NCI-H2171 treated with DMSO at 0.1 percent for 48 hours (cell line): Measurements from ENCODE around the gene HID1.
A peak's percentile ranks its signal among the peaks of the same experiment; 100 is the strongest.
"Not testable (repeated sequence)": the region's sequence is repeated elsewhere in the genome, so short reads cannot be mapped to it uniquely, and the experiment has no call there.

Source experiments
- DNase-seq: peaks from one replicate; lab custom pipeline; 2025; lab: John Stamatoyannopoulos, UW

Gene HID1, protein sequence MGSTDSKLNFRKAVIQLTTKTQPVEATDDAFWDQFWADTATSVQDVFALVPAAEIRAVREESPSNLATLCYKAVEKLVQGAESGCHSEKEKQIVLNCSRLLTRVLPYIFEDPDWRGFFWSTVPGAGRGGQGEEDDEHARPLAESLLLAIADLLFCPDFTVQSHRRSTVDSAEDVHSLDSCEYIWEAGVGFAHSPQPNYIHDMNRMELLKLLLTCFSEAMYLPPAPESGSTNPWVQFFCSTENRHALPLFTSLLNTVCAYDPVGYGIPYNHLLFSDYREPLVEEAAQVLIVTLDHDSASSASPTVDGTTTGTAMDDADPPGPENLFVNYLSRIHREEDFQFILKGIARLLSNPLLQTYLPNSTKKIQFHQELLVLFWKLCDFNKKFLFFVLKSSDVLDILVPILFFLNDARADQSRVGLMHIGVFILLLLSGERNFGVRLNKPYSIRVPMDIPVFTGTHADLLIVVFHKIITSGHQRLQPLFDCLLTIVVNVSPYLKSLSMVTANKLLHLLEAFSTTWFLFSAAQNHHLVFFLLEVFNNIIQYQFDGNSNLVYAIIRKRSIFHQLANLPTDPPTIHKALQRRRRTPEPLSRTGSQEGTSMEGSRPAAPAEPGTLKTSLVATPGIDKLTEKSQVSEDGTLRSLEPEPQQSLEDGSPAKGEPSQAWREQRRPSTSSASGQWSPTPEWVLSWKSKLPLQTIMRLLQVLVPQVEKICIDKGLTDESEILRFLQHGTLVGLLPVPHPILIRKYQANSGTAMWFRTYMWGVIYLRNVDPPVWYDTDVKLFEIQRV

DNA sequence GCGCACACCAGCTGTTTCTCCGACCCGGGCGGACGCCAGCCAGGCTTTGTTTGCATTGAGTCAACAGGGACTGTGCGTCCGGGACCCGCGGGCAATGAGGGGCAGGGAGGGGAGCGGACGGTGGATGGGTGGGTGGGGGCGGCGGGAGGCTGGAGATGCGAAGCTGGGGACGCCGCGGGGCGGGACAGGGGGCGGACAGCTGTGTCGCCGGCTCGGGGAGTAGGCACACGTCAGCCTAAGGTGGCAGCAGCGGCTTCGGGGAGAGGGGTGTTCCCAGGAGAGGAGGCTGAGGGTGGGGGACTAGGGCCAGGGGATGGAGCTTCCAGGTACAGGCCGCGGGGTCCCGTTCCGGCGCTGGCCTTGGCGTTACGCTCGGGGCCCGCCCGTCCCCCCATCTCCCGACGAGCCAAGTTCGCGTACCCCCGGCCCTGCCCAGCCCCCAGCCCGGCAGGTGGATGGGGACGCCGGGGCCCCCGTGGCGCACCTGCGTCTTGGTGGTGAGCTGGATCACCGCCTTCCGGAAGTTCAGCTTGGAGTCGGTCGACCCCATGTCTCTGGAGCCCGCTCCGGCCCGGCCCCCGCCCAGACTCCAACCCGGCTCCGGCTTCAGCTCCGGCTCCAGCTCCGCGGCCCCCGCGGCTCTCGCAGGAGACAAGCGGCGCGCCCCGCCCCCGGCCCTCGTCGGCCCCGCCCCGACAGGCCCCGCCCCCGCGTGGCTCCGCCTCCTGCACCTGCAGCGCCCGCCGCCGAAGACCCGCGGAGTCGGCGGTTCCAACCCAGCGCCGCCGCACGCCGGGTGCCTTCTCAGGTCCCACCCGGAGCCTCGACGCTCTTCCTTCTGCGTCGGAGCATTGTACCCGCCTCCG, at the start of gene HID1:
HID1 (minus strand) TSS at position 653 of the 866 bp plus-strand sequence; CDS start at position 550, 103 bp downstream.
- peak; percentile 64 for DNase-seq

DNA sequence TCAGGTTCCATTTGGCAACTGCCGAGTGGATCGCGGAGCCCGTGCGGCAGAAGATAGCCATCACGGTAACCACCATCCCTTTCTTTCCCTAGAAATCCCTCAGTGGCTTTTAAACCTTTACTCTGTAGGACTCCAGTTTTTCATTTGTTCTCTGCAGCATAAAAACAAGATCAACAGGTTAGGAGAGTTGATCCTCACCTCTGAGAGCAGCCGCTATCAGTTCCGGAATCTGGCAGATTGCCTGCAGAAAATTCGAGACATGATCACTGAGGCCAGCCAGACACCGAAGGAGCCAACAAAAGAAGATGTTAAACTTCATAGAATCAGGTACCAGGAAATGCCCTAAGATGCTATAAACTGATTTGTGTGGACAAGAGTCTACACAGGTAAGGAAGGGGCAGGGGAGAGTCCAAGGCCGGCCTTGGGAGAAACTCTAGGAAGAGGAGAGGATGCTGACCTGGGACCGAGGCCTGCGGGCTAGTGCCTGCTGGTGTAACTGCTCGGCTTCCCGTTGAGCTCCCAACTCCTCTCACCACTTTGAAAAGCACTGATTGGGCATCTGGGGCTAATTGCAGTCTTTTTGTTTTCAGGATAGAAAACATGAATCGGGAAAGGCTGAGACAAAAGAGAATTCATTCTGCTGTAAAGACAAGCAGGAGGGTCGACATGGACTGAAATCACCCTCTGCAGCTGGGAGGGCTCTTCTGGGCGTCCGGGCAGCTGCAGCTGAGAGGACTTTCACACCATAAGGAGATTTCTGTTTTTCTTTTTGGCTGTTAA, 48.0 kb upstream of the HID1 start:
- no peak for DNase-seq

DNA sequence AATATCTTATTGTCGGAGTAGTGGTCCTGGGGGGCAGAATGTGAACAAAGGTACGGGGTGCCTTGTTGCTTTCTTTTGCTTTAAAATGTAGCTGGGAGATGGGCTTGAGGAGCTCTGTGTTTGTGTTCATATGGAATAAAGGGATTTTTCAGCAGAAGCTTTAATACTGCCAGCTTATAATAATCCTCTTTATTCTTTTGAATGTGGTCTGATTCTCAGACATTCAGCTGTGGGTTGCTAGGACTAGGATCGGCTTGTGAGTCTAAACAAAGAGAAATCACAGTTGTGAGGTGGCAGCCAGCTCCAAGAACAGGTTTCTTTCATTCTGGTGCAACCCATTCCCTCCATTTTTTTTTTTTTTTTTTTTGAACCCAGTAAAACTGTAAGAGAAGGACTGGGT, 47.2 kb upstream of the HID1 start:
- no peak for DNase-seq

DNA sequence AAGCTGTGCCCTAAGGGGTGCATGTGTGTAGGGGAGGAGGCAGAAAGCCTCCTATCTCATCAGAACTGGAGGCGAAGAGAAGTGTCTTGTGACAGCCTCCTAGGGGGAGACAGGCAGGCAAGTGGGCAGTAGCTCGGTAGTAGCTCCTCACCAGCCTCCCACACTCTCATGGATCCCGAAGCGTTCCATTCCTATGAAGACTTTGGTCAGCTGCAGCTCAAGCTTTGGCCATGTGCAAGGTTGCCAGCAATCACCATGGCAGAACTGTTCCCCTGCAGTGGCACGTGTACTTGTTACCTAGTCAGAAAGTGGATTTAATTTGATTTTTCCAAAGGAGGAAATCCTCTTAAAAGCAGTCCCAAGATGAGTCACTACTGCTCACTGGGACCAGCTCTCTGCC, 46.6 kb upstream of the HID1 start:
- no peak for DNase-seq

DNA sequence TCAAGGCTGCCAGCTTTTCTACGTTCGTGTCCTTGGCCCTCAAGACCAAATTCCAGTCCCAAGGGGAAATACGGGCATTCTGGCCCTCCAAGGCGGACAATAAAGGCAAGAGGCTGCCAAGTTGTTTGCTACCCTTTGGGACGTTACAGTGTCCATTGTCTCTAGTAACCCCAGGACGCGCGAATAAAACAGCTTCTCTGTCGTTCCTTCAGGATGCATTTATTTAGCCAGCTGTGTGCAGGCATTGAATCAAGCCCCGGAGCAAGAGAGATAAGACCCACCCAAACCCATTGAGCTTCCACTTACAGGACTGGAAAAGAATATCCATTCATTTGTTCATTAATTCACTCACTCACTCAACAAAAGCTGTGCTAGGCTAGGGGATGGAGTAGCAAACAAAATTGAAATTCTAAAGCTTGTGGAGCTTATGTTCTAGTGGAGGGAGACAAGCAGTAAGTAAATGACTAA, 40.6 kb upstream of the HID1 start:
- no peak for DNase-seq

DNA sequence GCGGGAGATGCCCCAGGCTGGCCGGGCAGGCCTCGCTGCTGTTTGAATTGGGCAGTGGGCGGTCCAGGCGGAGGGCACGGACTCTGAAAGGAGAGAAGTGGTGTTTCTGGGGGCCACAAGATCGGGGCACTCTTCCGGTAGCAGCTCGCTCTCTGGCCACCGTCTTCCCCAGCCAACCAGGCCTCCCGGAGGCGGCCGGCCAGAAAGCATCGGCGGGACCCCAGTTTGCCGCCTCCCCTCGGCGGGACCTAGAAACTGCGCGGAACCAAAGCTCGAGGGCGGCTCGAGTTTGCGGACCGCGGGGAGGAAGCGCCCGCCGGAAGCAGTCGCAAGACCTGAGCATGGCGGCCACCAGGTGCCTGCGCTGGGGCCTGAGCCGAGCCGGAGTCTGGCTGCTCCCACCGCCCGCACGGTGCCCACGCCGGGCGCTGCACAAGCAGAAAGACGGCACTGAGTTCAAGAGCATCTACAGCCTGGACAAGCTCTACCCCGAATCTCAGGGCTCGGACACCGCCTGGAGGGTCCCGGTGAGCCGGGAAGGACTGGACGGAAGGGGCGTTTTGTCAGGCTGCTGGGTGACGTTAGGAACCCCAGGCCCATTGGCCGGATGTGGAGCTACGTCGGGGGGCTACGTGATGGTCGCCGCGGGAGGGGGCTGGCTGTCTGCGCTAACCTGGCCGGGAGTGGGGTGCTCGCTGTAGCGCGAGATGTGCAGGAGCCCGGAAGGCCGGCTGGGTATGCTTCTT, 40.0 kb upstream of the HID1 start, which contains the start of gene MRPL58:
MRPL58 (plus strand) TSS at position 325 of the 746 bp plus-strand sequence; CDS start at position 342, 17 bp downstream.
- peak; percentile 89 for DNase-seq

DNA sequence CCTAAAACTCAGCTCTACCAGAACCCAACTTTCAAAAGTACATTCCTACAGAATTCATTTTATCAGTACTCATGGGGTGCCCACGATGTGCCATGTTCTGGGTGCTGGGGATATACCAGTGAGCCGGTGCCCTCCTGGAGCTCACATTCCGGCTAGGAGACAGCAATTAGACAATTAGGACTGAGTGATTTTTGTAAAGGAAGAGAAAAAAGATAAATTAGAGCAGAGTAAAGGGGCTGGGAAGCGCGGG, 39.5 kb upstream of the HID1 start:
- DNase-seq, result no peak

DNA sequence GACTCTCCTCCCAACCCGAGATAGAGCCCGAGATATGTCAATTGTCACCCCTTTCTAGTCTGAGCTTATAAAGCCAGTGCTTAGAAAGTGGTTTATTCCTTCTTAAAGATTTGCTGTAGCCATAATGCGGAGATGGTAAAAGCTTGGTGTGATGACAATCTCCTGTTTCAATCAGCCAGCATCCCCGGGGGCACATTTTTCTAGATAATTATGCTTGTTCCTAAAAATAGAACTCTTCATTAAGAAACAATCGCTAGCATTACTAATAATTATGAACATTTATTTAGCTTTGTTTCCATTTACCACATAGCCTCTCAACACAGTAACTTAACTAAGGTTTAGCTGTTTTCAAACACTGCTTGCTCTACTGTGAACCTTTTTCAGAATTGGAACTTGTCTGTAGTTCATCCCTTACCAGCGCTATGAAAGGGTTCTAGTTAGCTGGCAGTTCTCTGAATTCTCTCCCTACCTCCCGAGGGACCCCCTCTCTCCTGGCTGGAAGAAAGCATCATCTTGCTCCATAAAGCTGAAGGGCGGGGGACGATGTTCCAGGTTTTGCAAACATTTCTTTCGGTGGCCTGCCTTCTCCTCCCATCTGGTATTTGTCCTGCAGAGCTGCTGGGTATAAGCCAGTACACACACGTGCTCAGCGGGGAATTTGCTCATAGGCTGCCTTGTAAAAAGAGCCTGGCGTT, 39.0 kb upstream of the HID1 start:
- DNase-seq, result peak; percentile 96

DNA sequence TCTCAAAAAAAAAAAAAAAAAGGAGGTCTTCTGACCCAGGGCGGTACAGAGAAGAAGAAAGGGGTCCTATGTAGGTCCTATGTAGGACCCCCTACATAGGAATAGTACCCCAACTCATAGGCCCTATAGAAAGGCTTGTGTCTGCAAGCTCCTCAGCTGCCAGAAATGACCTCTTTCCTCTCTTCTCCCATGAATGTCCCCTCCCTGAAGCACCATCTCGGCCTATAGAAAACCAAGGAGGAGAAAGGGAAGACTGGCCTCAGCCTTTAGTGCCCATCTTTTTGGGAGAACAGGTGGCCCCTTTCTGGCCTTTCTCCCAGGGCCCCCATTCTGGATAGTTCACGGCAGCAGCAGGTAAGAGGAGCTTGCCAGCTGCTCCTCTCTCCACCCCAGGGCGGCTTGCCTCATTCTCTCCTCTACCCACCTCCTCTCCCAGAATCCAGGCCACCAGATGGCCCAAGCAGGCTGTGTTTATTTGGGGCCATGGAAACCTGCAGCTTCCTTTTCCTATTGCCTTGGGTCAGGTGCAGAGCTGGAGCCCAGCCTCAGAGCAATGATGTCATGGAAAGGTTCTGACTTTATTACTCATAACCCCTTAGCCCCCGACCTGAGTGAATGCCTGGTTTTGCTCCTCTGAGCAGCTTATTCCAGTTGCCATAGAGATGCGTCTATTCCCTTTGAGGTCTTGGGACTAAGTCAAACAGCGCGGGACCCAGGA, 38.3 kb upstream of the HID1 start:
- DNase-seq, result peak; percentile 97

DNA sequence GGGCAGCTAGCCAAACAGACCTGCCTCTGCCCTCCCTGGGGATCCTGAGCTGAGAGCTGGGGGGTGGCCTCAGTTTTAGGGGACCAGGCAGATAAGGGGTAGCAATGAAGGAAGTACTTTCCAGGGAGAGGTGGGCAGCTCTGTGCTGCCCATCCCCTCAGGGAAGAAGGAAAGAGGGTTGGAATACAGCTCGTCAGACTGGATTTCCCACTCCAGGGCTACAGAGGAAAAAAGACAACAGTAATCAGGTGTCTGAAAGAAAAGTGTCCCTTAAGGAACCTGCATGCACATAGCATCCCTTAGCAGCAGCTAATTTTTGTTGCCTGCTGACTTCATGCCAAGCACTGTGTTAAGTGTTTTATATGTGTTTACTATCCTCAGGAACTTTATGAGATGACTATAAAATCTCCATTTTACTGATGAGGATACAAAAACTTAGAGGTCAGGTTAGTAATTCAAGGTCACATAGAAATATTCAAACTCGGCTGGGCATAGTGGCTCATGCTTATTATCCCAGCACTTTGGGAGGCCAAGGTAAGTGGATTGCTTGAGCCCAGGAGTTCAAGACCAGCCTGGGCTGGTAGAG, 36.7 kb upstream of the HID1 start:
- DNase-seq, result no peak

DNA sequence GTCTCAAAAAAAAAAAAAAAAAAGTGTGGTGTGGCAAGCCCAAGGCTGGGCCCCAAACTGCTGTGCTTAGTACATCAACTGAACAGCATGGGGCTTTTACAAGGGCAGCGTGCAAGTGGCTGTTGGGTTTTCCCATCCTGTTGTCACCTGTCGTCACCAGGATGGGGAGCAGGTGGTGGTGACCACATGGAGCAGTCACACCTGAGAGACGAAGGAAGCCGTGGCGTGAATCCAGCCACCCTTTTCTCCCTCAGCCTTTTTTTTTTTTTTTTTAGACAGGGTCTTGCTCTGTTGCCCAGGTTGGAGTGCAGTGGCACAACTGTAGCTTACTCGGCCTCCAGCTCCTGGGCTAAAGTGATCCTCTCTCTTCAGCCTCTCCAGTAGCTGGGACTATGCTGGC, 35.8 kb upstream of the HID1 start:
- peak; percentile 64 for DNase-seq

DNA sequence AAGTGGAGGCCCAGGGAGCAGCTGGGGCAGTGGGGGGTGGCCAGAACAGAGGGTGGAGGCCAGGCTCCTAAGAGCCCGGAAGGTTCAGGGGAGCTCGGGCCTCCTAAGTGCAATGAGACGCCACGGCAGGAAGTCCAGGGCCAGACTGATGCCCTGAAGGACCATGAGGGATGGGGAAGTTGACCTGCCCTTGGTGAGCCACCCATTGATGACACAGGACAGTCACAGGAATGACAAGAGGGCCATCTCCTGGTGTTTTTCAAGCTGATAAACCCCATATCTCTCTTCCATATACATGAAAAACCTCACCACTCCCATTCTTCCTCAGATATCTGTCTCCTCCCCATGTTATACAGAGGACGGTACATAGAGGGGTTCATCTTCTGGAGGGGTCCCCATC, 34.1 kb upstream of the HID1 start:
- DNase-seq, result no peak

DNA sequence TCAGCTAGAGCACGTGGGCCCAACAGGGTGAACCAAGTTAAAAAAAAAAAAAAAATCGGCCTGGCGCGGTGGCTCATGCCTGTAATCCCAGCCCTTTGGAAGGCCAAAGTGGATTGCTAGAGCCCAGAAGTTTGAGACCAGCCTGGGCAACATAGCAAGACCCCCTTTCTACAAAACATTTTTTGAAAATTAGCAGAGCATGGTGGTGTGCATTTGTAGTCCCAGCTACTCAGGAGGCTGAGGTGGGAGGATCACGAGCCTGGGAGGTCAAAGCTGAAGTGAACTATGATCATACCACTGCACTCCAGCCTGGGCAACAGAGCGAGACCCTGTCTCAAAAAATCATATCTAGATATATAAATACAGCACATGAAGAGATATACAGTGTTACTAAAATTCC, 33.5 kb upstream of the HID1 start:
- not testable (repeated sequence) for DNase-seq

DNA sequence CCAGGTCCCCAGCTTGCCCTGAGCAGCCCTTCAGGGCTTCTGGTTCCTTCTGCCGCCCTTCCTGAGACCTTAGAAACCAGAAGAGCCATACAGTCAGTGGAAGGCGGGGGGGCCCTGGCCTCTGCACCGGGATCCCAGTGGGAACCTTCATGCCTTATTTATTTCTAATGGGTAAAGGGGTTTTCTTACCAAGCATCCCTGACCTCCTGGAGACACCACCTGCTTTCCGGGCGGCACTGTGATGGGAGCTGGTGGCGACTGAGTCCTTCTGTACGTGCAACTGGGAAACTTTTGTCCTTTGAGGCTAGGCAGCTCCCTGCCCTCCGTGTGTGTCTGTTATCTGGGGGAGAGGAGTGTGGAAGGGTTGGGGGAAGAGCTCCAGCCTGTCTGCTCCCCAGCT, 32.7 kb upstream of the HID1 start:
- DNase-seq, result no peak

DNA sequence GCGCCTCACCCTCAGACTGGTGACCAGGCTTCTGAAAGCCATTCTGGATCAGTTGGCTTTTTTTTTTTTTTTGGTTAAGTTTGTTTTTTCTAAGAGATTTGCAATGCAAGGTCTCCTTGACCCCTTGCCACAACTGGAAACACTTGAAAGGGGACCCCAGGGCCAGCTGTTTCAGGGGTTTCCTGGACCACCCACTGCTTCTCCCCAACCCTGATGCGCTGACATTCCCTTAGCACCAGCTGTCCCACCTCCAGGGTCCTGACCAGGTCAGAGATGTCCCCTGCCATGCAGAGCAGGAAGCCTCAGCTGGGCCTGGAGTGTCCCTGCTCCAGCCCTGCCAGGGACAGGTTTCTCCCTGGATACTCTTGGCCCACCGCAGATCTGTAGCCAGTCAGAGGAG, 31.8 kb upstream of the HID1 start:
- DNase-seq, result no peak

DNA sequence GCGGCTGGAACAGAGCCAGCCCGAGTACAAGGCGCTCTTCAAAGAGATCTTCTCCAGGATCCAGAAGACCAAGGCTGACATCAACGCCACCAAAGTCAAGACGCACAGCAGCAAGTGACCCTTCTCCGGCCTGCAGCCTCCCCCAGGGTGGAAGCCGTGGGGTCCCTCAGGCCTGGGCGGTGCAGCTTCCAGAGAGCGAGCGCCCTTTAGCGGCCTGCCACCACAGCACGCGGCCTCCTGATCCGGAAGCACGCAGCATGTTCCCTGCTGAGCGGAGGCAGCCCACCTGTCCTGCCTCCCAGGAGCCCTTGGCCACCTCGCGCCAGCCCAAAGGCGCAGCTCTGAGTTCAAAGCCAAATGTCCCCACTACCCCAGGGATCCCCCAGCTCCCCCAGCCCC, 31.4 kb upstream of the HID1 start:
- no peak for DNase-seq

DNA sequence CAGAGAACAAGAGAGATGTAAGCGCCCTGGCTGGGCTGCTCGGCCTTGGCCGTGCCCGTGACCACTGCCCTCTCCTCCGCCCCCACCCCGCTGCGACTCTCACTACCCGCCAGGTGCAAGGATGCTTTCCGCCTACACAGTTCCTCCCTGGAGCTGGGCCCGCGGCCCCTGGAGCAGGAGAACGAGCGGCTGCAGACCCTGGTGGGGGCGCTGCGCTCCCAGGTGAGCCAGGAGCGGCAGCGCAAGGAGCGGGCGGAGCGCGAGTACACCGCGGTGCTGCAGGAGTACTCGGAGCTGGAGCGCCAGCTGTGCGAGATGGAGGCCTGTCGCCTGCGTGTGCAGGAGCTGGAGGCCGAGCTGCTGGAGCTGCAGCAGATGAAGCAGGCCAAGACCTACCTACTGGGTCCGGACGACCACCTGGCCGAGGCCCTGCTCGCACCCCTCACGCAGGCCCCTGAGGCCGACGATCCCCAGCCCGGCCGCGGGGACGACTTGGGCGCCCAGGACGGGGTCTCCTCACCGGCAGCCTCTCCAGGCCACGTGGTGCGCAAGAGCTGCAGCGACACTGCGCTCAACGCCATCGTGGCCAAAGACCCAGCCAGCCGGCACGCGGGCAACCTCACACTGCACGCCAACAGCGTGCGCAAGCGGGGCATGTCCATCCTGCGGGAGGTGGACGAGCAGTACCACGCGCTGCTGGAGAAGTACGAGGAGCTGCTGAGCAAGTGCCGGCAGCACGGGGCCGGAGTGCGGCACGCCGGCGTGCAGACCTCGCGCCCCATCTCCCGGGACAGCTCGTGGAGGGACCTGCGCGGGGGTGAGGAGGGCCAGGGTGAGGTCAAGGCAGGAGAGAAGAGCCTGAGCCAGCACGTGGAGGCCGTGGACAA, 30.8 kb upstream of the HID1 start:
- DNase-seq, result no peak
